ENCODE data around the gene ZIC5.
A peak's percentile ranks its signal among the peaks of the same experiment; 100 is the strongest.

ZIC5 gene

DNA sequence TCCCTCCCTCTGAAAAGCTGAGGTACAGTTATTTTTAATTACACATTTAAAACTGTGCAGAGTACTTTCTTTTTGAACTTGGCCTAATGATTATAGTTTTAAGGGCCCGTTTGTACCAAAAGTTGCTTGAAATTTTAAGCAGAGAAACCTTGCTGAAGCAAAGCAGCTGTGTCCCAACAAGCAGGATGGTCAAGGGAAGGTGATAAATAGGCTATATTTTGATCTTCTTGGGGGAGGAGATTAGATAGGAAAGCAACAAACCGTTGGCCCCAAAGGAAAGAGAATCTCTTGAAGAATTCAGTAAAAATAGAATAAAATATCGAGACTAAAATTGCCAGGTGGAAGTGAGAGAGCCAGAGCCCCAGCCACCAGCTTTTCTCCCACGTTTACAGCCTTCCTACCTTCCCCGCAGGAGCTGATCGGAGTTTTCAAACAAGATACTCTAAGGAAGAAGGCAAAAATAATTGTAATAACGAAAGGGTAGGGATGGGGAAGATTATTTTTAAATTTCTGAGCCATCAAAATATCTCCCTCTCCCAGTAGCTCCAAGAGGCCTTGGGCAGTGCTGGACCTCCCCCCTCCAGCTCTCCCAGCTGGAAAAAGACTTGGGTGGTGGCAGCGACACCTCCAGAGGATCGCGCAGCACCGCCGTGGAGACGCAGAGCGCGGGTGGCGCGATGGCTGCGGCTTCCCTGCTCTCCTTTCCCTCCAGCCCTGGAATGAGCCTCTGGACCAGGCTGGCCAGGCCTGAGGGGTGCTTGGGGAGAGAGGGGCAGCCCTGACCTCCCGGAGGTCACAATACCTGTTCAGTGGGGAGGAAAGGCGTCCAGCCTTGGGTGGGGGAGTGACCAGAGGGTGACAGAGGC lies 15.8 kb upstream of the ZIC5 start:
- DNase-seq (ENCODE audit: low read depth): no peak

DNA sequence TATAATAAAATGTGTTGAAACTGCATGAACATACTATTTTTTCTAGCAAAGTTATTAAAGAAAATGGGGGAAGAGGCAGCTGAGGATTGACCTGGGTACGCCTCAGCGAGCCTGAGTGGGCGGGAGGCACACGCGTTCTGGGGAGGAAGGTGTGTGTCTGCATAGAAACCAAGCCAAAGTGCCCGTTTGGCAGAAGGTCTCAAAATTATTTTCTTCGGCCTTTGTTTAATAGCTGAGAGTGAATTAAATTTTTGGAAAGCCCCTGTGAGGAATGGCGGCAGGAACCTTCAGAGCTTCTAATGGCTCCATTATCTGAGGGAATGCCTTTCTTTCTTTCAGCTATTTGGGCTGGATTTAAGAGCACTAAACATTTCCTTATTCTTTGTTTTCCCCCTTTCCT lies 15.2 kb upstream of the ZIC5 start:
- DNase-seq (ENCODE audit: low read depth): no peak

DNA sequence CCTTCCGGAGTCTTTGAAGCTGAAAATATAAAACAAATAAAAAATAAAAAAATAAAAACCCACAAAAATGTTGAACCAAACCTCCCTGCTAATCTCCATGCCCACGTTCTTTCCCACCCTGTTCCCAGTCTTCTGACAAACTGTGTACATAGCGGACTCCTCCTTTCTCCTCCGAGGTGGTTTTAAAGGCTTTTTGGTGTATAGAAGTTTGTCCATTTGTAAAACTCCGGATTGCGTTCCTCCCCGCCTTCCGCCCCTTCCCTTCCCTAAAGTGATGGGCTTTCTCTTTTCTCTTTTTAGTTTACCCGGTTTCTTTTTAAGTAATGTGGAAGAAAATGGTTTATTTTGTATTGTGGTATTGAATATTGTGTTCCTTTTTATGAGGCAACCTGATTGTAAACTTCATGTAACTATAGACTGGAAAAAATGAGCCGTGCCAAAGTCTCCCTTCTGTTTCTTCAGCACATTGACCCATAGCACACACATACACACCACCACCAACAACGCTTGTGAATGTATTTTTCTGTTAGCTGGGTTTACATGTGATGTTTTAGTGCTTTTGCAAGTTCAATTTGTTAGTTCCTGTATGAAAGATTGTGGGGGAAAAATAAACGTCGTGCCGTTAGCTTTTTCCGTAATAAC lies 14.4 kb upstream of the ZIC5 start:
- no peak for DNase-seq (ENCODE audit: low read depth)

DNA sequence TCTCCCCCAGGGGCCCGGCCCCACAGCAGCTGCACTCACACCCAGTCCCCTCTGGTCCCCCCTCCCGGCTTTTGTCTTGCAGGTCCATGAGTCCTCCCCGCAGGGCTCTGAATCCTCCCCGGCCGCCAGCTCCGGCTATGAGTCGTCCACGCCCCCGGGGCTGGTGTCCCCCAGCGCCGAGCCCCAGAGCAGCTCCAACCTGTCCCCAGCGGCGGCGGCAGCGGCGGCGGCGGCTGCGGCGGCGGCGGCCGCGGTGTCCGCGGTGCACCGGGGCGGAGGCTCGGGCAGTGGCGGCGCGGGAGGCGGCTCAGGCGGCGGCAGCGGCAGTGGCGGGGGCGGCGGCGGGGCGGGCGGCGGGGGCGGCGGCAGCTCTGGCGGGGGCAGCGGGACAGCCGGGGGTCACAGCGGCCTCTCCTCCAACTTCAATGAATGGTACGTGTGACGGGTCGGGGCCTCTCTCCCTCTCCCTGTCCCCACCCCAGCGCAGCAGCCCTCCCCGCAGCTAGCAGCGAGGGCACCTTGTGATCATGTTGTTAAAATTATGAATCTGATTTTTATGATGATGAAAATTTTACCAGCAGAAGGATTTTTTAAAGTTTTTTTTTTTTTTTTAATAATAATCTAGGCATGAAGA lies 13.8 kb upstream of the ZIC5 start:
- no peak for DNase-seq (ENCODE audit: low read depth)

DNA sequence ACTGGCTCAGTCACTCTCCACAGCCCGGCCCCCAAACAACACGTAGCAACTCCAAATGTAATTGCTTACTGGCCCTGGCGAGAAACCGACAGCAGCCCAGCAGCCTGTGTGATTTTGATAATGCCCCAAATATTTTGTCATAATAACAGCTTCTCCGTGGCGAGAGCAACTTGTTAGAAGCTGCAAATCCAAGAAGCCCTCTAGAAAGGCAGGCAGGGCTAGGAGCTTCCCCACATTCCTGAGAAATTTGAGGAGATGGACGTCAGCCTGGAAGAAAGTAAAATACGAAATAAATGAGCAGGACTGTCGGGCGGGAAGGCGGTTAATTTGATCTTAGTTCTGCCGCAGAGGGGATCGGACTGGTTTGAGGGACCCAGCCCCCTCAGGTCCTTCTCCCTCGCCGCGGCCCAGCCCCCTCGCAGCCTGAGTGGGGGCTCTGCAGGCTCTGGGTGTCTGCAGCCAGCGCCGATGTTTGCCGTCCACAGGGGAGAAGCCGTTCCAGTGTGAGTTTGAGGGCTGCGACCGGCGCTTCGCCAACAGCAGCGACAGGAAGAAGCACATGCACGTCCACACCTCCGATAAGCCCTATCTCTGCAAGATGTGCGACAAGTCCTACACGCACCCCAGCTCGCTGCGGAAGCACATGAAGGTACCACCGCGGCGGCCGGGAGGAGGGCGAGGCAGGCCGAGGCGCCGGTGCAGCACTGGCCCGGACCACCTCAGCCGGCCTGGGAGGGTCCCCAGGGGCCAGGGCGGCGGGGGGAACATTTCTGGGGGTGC lies 13.1 kb upstream of the ZIC5 start:
- DNase-seq (ENCODE audit: low read depth): no peak

DNA sequence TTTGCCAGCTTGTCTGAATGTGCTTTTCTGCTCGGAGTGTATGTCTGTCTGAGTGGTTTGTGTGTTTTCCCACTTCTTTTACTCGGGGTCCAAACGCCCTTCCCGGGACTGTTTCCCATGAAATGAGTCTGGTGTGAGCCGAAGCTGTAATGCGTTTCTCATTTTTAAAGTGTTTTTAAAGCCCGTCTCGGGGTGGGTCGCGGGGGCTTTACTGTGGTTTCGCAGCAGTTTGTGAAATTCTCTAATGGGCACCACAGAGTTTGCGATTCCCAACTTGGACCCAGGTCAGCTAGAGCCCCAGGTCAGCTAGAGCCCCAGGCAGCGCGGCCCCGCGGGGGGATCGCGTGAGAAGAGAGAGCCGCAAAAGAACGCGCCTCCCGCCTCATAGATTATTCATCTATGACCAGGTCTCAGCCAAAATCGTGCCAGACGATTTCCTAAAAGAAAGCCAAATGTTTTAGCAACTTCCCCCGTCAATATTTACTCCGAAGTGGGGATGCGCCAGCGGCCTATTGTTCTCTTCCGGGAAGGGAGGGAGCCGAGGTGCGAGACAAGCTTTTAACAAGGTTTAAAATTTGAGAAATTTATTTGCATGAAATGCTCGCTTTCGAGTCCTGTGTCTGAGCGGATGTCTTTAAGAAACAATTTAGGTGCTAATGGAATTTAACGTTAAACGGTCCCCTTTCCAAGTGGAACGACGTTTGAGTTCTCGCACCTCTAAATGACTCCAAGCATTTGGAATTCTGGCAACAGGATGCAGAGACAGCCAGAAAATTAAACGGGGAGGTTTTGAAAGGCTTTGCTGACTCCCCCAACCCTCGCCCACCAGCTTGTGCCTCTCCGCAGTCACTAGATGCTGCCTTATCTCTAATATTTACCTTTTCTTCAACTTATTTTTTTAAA lies 12.2 kb upstream of the ZIC5 start:
- DNase-seq (ENCODE audit: low read depth): no peak

DNA sequence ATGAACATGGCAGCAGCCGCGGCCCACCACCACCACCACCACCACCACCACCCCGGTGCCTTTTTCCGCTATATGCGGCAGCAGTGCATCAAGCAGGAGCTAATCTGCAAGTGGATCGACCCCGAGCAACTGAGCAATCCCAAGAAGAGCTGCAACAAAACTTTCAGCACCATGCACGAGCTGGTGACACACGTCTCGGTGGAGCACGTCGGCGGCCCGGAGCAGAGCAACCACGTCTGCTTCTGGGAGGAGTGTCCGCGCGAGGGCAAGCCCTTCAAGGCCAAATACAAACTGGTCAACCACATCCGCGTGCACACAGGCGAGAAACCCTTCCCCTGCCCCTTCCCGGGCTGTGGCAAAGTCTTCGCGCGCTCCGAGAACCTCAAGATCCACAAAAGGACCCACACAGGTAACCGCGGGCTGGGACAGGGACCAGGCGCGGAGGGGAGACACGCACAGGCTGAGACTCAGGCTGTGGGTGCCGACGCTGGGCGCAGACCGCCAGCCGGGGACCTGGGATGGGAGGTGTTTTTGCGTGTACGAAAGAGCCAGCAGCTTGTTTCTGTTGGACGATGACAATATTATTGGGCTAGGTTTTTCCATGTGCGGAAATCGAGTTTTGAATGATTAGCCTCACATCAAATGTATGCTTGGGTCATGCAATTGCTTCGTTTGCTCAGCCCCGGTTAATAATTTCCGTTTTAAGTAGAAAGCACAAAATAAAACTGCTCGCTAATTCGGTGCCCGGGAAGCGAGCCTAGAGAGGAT lies 11.3 kb upstream of the ZIC5 start:
- no peak for DNase-seq (ENCODE audit: low read depth)

DNA sequence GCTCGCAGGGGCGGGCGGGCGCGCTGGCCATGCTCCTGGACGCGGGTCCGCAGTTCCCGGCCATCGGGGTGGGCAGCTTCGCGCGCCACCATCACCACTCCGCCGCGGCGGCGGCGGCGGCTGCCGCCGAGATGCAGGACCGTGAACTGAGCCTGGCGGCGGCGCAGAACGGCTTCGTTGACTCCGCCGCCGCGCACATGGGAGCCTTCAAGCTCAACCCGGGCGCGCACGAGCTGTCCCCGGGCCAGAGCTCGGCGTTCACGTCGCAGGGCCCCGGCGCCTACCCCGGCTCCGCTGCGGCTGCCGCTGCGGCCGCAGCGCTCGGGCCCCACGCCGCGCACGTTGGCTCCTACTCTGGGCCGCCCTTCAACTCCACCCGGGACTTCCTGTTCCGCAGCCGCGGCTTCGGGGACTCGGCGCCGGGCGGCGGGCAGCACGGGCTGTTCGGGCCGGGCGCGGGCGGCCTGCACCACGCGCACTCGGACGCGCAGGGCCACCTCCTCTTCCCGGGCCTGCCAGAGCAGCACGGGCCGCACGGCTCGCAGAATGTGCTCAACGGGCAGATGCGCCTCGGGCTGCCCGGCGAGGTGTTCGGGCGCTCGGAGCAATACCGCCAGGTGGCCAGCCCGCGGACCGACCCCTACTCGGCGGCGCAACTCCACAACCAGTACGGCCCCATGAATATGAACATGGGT lies 10.6 kb upstream of the ZIC5 start:
- no peak for DNase-seq (ENCODE audit: low read depth)

DNA sequence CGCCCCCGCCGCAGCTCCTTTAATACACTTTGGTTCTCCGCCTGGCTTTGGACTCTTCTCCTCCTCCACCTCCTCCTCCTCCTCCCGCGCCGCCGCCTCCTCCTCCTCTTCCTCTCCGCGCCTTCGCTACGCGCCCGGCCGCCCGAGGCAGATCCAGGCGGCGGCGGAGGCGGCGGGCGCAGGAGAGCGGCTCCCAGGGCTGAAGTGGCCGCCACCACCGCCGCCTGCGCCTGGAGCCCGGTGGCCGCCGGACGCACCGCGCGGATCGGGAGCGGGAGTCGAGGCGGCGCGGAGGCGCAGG lies 10.1 kb upstream of the ZIC5 start, which contains the start of gene ZIC2:
Gene ZIC2, plus strand, starts transcription at position 50 of the 301 bp plus-strand sequence. CDS start 281 bp downstream, outside the sequence.
- no peak for DNase-seq (ENCODE audit: low read depth)

DNA sequence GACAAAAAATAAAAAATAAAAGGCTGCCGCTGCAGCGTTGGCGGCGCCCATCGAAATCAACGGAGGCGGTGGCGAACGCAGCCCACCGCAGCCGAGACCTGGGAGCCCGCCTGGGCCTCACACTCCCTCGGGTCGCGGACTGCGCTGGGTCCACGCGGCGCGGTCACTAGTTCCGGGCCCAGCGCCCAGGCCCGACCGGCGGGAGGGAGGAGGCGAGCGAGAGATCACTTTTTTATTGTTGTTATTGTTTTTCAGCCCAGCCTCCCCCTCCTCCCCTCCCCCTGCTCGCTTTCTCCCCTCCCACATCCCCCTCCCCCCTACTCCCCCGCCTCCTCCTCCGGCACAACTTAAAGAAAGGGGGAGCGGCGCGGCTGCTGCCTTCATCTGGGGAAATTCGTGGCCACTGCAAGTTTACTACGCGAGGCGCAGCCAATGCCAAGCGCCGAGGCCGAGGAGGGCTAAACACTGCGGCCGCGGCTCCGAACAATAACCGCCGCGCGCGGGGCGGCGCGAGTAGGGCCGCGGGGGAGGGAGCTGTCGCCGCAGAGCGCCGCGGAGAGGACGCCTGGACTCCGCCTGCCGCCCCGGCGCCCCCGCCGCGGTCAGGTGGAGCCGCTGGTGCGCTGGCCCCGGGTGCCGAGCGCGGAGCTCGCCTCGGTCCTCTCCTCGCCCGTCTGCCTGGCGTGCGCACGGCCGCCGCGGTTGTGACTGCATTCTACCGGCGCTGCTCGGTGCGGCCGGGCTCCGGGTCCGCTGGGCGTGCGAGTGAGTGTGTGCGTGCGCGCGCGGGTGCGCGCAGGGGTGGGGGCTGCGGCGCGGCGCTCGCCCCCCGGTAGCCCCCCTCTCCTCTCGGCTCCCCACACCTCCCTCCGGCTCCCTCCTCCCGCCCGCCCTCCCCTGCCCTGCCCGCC lies 9.5 kb upstream of the ZIC5 start:
- no peak for DNase-seq (ENCODE audit: low read depth)

DNA sequence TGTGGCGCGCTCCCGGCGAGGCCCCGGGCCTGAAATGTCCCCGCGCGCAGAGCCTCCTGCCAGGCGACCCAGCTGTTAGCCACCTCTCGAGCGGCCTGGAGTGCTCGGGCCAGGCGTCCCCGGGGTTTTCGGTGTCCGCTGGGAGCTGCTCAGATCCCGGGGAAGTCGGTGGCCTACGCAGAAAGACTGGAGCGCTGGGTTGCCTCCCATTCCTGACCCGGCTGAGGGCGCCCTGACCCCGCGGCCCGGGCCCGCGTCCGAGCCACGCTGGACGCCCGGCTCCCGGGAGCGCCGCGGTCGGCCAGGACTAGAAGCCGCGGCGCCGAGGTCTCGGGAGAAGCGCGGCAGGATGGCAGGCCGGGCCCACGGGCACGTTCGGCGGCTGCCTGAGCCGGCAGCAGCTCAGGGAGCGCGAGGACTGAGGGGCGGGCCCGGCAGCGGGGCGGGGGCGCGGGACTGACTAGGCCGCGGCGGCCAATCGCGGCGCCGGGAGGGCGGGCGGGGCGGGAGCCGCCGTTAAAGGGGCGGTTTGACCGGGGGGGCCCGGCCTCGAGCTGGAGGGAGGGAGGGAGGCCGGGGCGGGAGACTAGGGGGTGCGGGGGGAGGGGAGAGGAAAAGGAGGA lies 8.7 kb upstream of the ZIC5 start:
- peak; percentile 39 for DNase-seq (ENCODE audit: low read depth)

DNA sequence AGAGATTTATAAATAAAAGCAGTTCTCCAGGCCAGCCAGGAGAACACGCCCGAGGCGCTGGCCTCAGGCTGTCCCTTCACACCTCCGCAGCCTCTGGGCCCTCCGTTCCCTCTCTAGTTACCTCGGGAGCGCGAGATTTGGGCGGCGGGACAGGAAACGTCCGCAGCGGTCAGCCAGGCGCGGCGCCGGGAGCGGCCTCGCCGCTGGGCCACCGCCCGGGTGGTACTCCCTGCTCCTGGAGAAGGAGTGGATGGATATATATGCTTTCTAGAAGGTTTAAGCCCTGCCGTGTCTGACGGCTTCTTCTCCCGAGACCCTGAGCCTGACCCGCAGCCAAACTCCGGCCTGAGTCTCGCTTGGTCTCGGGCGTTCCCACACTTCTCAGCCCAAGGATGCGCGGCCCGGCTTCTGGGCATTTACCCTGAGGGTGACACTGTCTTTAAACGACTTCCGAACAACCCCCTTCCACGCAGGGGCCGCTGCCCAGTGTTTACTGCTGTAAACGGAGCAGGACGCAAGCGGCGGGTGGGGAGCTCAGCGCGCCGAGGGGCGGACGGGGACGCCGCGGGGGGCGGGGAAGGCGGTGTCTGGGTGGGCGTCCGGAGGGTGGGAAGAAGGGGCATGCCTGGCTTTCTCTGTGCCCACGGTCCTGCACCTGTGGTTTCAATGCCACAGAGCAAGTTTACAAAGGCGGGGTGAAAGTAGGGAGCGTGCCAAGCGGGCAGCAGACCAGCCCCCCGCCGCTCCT lies 8.1 kb upstream of the ZIC5 start:
- no peak for DNase-seq (ENCODE audit: low read depth)

DNA sequence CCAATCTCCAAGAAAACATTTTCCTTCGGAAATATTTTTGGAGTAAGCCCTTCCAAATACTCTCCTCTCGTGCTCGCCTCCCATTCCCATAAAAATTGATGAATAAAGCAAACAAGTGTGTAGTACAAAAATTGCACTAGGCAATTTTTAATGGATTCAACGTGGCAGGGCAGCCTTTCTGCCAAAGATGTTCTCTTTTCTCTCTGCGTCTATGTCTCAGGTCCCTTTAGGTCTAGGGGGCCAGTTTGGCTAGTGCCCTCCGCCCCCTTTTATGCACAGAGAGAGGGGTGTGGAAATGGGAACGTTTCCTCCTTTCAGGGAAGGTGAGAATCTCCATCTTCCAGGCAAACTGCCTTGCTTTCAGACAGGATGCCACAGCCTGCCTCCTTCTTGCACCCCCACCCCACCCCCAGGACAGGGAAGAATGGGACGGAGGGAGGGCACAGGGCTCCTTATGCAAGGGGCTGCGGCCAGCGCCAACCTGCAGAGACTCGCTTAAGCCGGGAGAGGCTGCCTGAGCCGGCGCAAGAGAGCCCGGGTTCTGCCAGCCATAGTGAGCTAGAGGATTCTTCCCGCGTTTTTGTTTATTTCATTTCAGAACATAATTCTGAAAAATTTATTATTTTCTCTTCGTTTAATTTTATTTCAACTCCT lies 7.4 kb upstream of the ZIC5 start:
- DNase-seq (ENCODE audit: low read depth): no peak

DNA sequence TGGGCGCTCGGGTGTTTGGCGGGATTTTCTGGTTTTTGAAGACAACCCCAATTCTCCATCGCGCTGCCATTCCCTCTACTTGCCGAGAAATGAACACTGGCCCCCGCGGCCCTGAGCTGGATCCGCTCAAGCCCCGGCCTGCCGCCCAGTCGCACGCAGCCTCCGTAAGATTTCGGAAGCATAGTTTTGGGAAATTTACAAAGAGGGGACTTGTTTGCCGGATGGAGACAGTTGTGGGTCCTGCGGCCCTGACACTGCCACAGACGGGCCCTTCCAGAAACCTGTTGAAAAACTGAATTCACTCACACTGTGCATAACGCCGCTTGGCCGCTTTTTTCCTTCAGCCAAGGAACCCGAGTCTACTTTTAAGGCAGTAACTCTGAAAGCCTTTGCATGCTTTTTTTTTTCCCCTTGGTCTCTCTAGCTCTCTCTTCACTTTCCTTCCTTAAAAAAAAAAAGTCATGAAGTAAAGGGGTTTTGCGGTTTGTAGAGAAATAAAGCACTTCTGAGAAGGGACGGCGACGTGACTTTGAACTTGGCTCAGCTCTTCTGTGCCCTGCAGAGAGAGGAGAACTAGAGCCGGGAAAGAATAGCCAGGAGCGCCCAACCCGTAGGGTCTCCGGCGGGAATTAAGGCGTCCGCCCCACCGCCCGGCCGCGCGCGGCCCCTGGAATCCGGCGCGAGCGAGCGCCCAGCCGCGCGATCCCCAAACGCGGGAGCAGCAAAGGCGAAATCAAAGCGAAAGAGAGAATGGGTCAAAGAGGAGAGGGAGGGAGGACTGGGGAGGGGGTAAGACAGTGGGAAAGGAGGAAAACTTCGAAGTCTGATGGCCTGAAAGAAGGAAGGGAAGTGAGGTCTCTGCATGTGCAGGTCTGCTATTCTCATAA lies 6.6 kb upstream of the ZIC5 start:
- no peak for DNase-seq (ENCODE audit: low read depth)

DNA sequence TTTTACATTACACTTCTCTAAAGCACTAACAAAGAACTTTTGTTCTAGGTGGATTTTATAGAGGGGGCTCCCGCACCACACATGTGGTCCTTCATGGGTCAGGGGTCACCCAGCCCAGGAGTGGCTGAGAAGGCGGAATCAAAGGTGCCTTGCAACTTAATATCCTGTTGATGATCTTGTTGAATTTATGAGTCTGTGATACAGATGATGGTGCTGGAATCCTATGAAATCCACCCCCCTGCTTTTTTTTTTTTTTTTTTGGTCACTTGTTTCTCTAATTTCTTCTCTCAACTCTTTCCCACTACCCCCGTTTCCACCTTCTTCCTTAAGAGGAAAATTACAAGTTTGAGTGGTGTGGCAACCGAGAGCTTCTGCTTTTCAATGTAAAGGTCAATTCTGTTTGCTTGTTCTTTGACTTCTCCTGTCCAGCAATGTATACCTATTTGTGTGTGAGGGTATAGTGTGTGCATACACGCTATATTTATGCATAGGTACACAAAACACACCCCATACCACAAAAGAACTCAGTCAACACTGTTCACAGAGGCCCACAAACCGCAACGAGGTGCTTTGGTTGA lies 5.9 kb upstream of the ZIC5 start:
- no peak for DNase-seq (ENCODE audit: low read depth)

DNA sequence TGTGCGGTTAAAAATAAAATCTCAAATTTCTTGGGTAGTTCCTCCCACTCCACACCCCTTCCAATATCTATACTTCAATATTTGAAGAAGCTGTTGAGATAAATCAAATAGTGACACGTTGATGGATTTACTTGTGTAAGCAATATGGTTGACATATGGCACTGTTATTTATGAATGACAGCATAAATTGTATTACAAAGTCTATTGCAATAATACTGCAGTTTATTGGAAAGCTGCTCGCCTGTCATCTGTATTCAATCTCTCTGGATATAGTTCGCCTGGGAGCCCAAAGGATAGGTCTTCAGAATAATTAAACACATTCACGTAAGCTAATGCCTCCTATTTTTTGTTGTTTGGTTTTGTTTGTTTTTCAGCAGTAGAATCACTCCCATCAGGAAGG lies 5.0 kb upstream of the ZIC5 start:
- DNase-seq (ENCODE audit: low read depth): no peak

Data from stimulated activated CD8-positive, alpha-beta memory T cell treated with anti-CD3 and anti-CD28 coated beads, Interleukin-15, amount 100 ng/mL, for 24 hours (primary cell).